Body of pancreas (tissue), 4 donors: ENCODE measurements around the gene JCHAIN. TPM values are rescaled to one million over a fixed set of nuclear protein-coding genes. Genes with fewer than 3 reads are reported as not detected.
"Not testable (repeated sequence)": the region's sequence is repeated elsewhere in the genome, so short reads cannot be mapped to it uniquely, and the experiment has no call there.

ENCODE experiments used
- ATAC-seq: fragments of 150-250 bp; one replicate; pipeline ENCODE4 v1.9.1; 2016
- DNase-seq, 4 donors: peaks; one replicate each; pipeline ENCODE4 v3.0.0-alpha.2; 2019
- H3K27ac ChIP-seq, 4 donors: fragments of 200-600 bp; sonication (generic); 1 replicate in 3 of 4; 2 replicates in 1 of 4; pipeline versions ENCODE4 v1.5.1 to v1.6.1; 2016 to 2019; ENCODE audit warnings: mild to moderate bottlenecking in 1 of 4, mixed read lengths in 1 of 4, moderate library complexity in 1 of 4
- H3K27me3 ChIP-seq, 2 donors: fragments of 200-600 bp; sonication (generic); one replicate each; pipeline ENCODE4 v1.6.0; 2016; ENCODE audit warnings: mild to moderate bottlenecking in 1 of 2
- H3K36me3 ChIP-seq, 2 donors: fragments of 200-600 bp; sonication (generic); replicated peaks in 1 of 2; 2 replicates each; pipeline ENCODE4 v1.5.1; 2016; ENCODE audit warnings: low read depth in 2 of 2; ENCODE audit not compliant: insufficient read depth in 1 of 2
- H3K4me1 ChIP-seq: fragments of 200-600 bp; sonication (generic); one replicate; pipeline ENCODE4 v1.6.0; 2016
- H3K4me3 ChIP-seq, 2 donors: fragments of 200-600 bp; sonication (generic); 1 replicate in 1 of 2; 2 replicates in 1 of 2; pipeline ENCODE4 v1.5.1; 2016 to 2019
- H3K9me3 ChIP-seq, 3 donors: fragments of 200-600 bp; sonication (generic); 1 replicate in 2 of 3; 2 replicates in 1 of 3; pipeline ENCODE4 v1.5.1; 2016
- CTCF ChIP-seq, 7 experiments: fragments of 450-650 bp in 4 of 7; fragments of 200-600 bp in 3 of 7; sonication (generic) in 3 of 7; IDR thresholded peaks; one replicate each; pipeline ENCODE4 v1.5.1; 2016 to 2019; ENCODE audit warnings: antibody characterized with exemption in 7 of 7
- POLR2A ChIP-seq, 3 donors: fragments of 450-650 bp; IDR thresholded peaks; one replicate each; pipeline ENCODE4 v1.6.1; 2016; ENCODE audit warnings: antibody characterized with exemption in 3 of 3, mild to moderate bottlenecking in 2 of 3
- WGBS, 2 donors: methylation state at CpG; one replicate each; pipeline ENCODE4 v1.1.5; 2017; 5-methylcytosine and 5-hydroxymethylcytosine counted together
- intact Hi-C: fragments of 100-400 bp; cut with DNase I; formaldehyde crosslinking; loops from one replicate; pipeline ENCODE4 v1.15.1; 2023
- total RNA-seq, 2 donors: library from RNA; depleted of rRNA; stranded (reverse); fragments of >200 nt; gene quantifications; one replicate each; pipeline ENCODE4 v1.1.0, GENCODE V29; 2016

The JCHAIN gene
- total RNA-seq, 2 donors from 2014 or later = 13.2 to 27.7 TPM

- Histone ChIP-seq H3K4me1 (no peaks in the 10 kb centered on the region), H3K4me3 (no peak overlapping the region), H3K27ac (no peak overlapping the region), H3K36me3 (no peaks in the 10 kb centered on the region), H3K9me3 (no peaks in the 10 kb centered on the region), H3K27me3 (no peaks in the 10 kb centered on the region)
- TF ChIP-seq CTCF (IDR thresholded peaks at IDR 0.05) = no peak
- TF ChIP-seq POLR2A (IDR thresholded peaks at IDR 0.05) = no peak
- ATAC-seq = no peak
- DNase-seq = no peak
- WGBS, 2 donors = 75 to 79% methylated on average over 4 of the region's 4 CpGs
- intact Hi-C loops = no loop called here
Measured at GRCh38 chr4:70660106-70660505, 6.2 kb downstream of the JCHAIN start.

- DNase-seq (no peak), ATAC-seq (no peak)
- TF ChIP-seq POLR2A (IDR thresholded peaks at IDR 0.05) (no peak), CTCF (IDR thresholded peaks at IDR 0.05) (no peak)
Measured at GRCh38 chr4:70658418-70658817, 7.9 kb downstream of the JCHAIN start.

DNA sequence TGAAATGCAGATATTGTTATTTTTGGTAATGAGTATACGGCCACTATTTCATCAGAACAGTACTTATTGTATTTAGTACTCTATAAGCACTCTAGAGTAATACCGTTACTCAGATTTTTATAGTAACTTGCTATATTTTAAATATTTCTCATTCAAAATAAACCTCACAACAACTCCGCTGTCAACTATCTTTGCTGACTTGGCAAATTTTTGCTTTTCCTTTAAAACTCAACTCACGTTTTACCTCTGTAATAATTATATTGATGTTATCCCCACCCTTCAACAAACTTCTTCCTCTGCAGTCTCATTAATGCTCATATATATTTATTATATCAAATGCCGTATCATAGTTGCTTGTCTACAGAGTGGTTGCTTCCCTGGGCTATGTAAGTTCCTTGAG lies 9.0 kb downstream of the JCHAIN start:
- Histone ChIP-seq H3K4me3 (no peak overlapping the region), H3K4me1 (no peaks in the 10 kb centered on the region), H3K27ac (no peak overlapping the region), H3K36me3 (no peaks in the 10 kb centered on the region), H3K27me3 (no peaks in the 10 kb centered on the region), H3K9me3 (no peaks in the 10 kb centered on the region)
- ATAC-seq (no peak), DNase-seq (no peak)
- intact Hi-C loops = no loop called here
- 74 to 83% methylated on average over 5 of the region's 5 CpGs for WGBS, 2 donors
- TF ChIP-seq POLR2A (IDR thresholded peaks at IDR 0.05) (no peak), CTCF (IDR thresholded peaks at IDR 0.05) (no peak)

More at GRCh38 chr4:70658418-70658817, 7.9 kb downstream of the JCHAIN start:
- Histone ChIP-seq H3K4me1 (no peaks in the 10 kb centered on the region), H3K9me3 (no peaks in the 10 kb centered on the region), H3K4me3 (no peak overlapping the region), H3K27me3 (no peaks in the 10 kb centered on the region), H3K27ac (no peak overlapping the region), H3K36me3 (no peaks in the 10 kb centered on the region)
- 55 to 59% methylated on average over 3 of the region's 3 CpGs for WGBS, 2 donors
- intact Hi-C loops = no loop called here

DNA sequence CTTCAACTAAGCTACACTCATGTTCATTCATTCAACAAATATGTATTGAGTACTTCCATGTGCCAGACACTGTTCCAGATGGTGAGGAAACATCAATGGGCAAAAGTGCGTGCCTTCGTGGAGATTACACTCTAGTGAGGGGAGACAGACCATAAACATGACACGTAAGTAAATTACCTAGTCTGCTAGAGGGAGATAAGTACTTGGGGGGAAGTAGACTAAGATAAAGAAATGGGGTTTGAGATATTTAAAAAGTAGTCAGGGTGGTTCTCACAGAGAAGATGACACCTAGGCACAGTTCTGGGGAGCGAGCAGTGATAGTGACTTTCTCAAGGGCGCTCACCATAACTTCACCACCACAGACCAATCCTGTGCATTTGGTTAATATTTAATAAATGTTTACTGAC lies 11.7 kb downstream of the JCHAIN start:
- intact Hi-C loops = no loop called here
- no peak for TF ChIP-seq CTCF (IDR thresholded peaks at IDR 0.05)
- no peak for TF ChIP-seq POLR2A (IDR thresholded peaks at IDR 0.05)
- WGBS, 2 donors = 29 to 36% methylated on average over 5 of the region's 5 CpGs

DNA sequence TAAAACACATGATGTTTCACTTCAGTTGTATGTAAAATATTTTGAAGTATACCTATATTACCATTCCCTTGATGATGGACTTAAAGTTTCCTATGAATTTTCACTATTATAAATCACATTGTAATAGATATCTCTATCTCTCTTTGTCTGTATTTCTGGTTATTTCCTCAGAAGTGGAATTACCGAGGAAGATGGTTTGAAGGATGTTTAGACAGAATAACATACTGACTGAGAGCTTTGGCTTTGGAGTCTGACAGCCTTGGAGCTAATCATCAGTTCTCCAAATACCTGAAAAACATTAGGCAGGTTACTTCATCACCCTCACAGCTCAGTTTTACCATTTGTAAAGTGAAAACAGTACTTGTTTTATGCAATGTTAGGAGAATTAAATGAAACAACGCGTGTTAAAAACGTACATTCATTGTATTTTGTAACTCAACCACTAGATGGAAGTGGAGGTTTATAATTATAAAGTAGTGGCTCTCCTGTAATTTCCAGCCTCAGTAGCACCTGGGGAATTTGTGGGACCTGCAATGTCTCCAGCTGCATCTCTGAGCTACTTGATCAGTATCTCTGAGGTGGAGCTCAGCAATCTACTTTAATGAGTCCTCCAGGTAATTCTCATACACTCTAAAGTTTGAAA lies 14.3 kb downstream of the JCHAIN start:
- Histone ChIP-seq H3K9me3 (no peaks in the 10 kb centered on the region), H3K4me3 (no peak overlapping the region), H3K36me3 (no peaks in the 10 kb centered on the region), H3K4me1 (no peaks in the 10 kb centered on the region), H3K27ac (no peak overlapping the region), H3K27me3 (no peaks in the 10 kb centered on the region)
- DNase-seq = no peak
- TF ChIP-seq CTCF (IDR thresholded peaks at IDR 0.05) (peak; percentile 29 to 69 (median 62)), POLR2A (IDR thresholded peaks at IDR 0.05) (no peak)
- intact Hi-C loops = no loop called here
- ATAC-seq = peak; percentile 55
- 4 to 5% methylated on average over 4 of the region's 4 CpGs for WGBS, 2 donors

More for the DNA sequence above, 11.7 kb downstream of the JCHAIN start:
- ATAC-seq (no peak), DNase-seq (no peak)
- H3K4me1 ChIP-seq = no peaks in the 10 kb centered on the region
- no peaks in the 10 kb centered on the region for H3K9me3 ChIP-seq
- no peaks in the 10 kb centered on the region for H3K27me3 ChIP-seq
- no peaks in the 10 kb centered on the region for H3K36me3 ChIP-seq
- no peak overlapping the region for H3K4me3 ChIP-seq
- H3K27ac ChIP-seq = no peak overlapping the region

DNA sequence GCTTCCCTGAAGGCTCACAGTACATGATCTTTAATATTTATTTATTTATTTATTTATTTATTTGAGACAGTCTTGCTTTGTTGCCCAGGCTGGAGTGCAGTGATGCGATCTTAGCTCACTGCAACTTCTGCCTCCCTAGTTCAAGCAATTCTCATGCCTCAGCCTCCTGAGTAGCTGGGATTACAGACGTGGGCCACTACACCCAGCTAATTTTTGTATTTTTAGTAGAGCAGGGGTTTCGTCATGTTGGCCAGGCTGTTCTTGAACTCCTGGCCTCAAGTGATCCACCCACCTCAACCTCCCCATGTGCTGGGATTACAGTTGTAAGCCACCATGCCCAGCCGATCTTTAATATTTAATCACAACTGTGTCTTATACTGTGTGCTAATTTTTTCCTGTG lies 15.6 kb downstream of the JCHAIN start:
- H3K27ac ChIP-seq, H3K4me3 ChIP-seq, intact Hi-C loops, H3K27me3 ChIP-seq, DNase-seq, H3K36me3 ChIP-seq, H3K9me3 ChIP-seq, ATAC-seq, H3K4me1 ChIP-seq: not testable (repeated sequence)
- WGBS, 2 donors = 65 to 68% methylated on average over 4 of the region's 4 CpGs
